Hematopoietic multipotent progenitor cell treated with erythropoietin and hydrocortisone succinate and interleukin-3 and kit ligand, for 4 days (in vitro differentiated cells): ENCODE data around the gene CABP4.
A peak's percentile ranks its signal among the peaks of the same experiment; 100 is the strongest.
"Not testable (repeated sequence)": the region's sequence is repeated elsewhere in the genome, so short reads cannot be mapped to it uniquely, and the experiment has no call there.

Experiments used
- DNase-seq: peaks from one replicate; pipeline ENCODE4 v3.0.0-alpha.2; 2015

CABP4 gene

GRCh38 chr11:67419325-67420049, 35.7 kb upstream of the CABP4 start:
- no peak for DNase-seq

- DNase-seq: no peak
These were observed 35.0 kb upstream of the CABP4 start for GRCh38 chr11:67420147-67420645.

- peak; percentile 97 for DNase-seq
These were observed 34.3 kb upstream of the CABP4 start for GRCh38 chr11:67420646-67421429.

GRCh38 chr11:67421430-67422031, 33.6 kb upstream of the CABP4 start:
- no peak for DNase-seq

- no peak for DNase-seq
These were observed 32.3 kb upstream of the CABP4 start for GRCh38 chr11:67422891-67423290.

GRCh38 chr11:67423466-67423865, 31.7 kb upstream of the CABP4 start:
- no peak for DNase-seq

GRCh38 chr11:67423891-67424613, 31.1 kb upstream of the CABP4 start:
- DNase-seq: no peak

- not testable (repeated sequence) for DNase-seq
These were observed 27.7 kb upstream of the CABP4 start for GRCh38 chr11:67427364-67427859.

GRCh38 chr11:67428052-67429001, 26.8 kb upstream of the CABP4 start, which contains the start of gene RPS6KB2:
Gene RPS6KB2, plus strand, starts transcription at chr11:67428494. Its CDS starts 52 bp downstream, at chr11:67428546.
- peak; percentile 98 for DNase-seq

GRCh38 chr11:67429038-67429668, 26.0 kb upstream of the CABP4 start:
- peak; percentile 29 for DNase-seq

GRCh38 chr11:67429722-67430121, 25.4 kb upstream of the CABP4 start:
- DNase-seq: no peak

- no peak for DNase-seq
These were observed 23.6 kb upstream of the CABP4 start for GRCh38 chr11:67431346-67432249.

GRCh38 chr11:67432655-67433349, 22.4 kb upstream of the CABP4 start:
- no peak for DNase-seq

- no peak for DNase-seq
These were observed 21.4 kb upstream of the CABP4 start for GRCh38 chr11:67433536-67434394.

- no peak for DNase-seq
These were observed 20.7 kb upstream of the CABP4 start for GRCh38 chr11:67434395-67434881.

GRCh38 chr11:67435031-67435726, 20.0 kb upstream of the CABP4 start:
- DNase-seq: peak; percentile 45

GRCh38 chr11:67435727-67436458, 19.3 kb upstream of the CABP4 start:
- no peak for DNase-seq
